Esophagus muscularis mucosa (tissue), 3 donors: ENCODE data around the gene ZC3H10.

Source experiments
- CTCF ChIP-seq, 3 experiments: fragments of 200-600 bp in 2 of 3; fragments of 450-650 bp in 1 of 3; sonication (generic) in 2 of 3; IDR thresholded peaks; one replicate each; pipeline ENCODE4 v1.5.1; 2017 to 2019; ENCODE audit warnings: antibody characterized with exemption in 3 of 3, mild to moderate bottlenecking in 2 of 3, moderate library complexity in 1 of 3
- POLR2A ChIP-seq: fragments of 450-650 bp; IDR thresholded peaks from one replicate; pipeline ENCODE4 v1.6.1; 2017; ENCODE audit warnings: antibody characterized with exemption, moderate library complexity, mild to moderate bottlenecking, low read depth

DNA sequence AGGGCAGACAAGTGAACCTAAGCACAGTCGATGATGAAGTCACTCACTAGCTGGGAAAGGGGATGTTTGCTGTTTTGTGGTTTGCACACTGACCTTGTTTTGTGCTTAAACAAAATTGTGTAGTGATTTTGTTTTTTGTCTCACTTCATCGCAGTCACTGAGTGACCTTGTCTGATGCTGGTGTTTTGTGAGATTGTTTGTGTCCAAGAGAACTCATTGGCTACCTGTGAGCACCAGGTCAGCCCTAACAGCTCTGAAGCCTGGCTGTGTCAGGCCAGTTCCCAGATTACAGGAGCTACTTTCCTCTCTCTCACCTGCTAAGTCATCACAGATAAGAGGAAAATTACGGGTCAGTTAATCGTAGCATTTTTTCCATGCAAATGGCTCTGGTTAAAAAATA is 6.1 kb downstream of the ZC3H10 start:
- TF ChIP-seq CTCF (IDR thresholded peaks at IDR 0.05) (no peak), POLR2A (no peak)
